ENCODE data around the gene PCBP1.
A peak's percentile ranks its signal among the peaks of the same experiment; 100 is the strongest.
"Not testable (repeated sequence)": the region's sequence is repeated elsewhere in the genome, so short reads cannot be mapped to it uniquely, and the experiment has no call there.

The PCBP1 gene

GRCh38 chr2:70123829-70124116 lies 36.5 kb downstream of the PCBP1 start:
- Mint-ChIP-seq H3K27ac (peak overlapping the region; percentile 100), H3K27me3 (ENCODE audit: low read depth) (peaks cover 3% of the 10 kb centered on the region), H3K9me3 (no peaks in the 10 kb centered on the region), H3K4me3 (peak overlapping the region; percentile 94), H3K4me1 (peaks cover 74% of the 10 kb centered on the region), H3K36me3 (ENCODE audit: low read depth) (no peaks in the 10 kb centered on the region)
- TF ChIP-seq CTCF (IDR thresholded peaks at IDR 0.05; ENCODE audit: unreplicated experiment in 3 of 3): no peak

- no peaks in the 10 kb centered on the region for H3K9me3 Mint-ChIP-seq
- peak overlapping the region; percentile 94 for H3K4me3 Mint-ChIP-seq
- H3K4me1 Mint-ChIP-seq: peaks cover 68% of the 10 kb centered on the region
- peaks cover 3% of the 10 kb centered on the region for H3K27me3 Mint-ChIP-seq (ENCODE audit: low read depth)
- H3K27ac Mint-ChIP-seq: peak overlapping the region; percentile 100
- H3K36me3 Mint-ChIP-seq (ENCODE audit: low read depth): no peaks in the 10 kb centered on the region
- TF ChIP-seq CTCF (IDR thresholded peaks at IDR 0.05; ENCODE audit: unreplicated experiment in 3 of 3): no peak
Measured at GRCh38 chr2:70124983-70125480, 37.8 kb downstream of the PCBP1 start.

GRCh38 chr2:70125498-70125898 lies 38.2 kb downstream of the PCBP1 start:
- Mint-ChIP-seq H3K27me3 (ENCODE audit: low read depth) (peaks cover 3% of the 10 kb centered on the region), H3K27ac (peak overlapping the region; percentile 100), H3K9me3 (no peaks in the 10 kb centered on the region), H3K4me1 (peaks cover 68% of the 10 kb centered on the region), H3K36me3 (ENCODE audit: low read depth) (no peaks in the 10 kb centered on the region), H3K4me3 (peak overlapping the region; percentile 94)
- TF ChIP-seq CTCF (IDR thresholded peaks at IDR 0.05; ENCODE audit: unreplicated experiment in 3 of 3): no peak

GRCh38 chr2:70126413-70126812 lies 39.1 kb downstream of the PCBP1 start:
- Mint-ChIP-seq H3K4me3 (peak overlapping the region; percentile 94), H3K27me3 (ENCODE audit: low read depth) (peaks cover 3% of the 10 kb centered on the region), H3K27ac (peak overlapping the region; percentile 100), H3K36me3 (ENCODE audit: low read depth) (no peaks in the 10 kb centered on the region), H3K4me1 (peaks cover 64% of the 10 kb centered on the region), H3K9me3 (no peaks in the 10 kb centered on the region)
- TF ChIP-seq CTCF (IDR thresholded peaks at IDR 0.05; ENCODE audit: unreplicated experiment in 3 of 3): no peak

GRCh38 chr2:70128005-70128404 lies 40.7 kb downstream of the PCBP1 start:
- peak overlapping the region; percentile 85 to 93 (median 90) for H3K27ac Mint-ChIP-seq
- H3K9me3 Mint-ChIP-seq: no peaks in the 10 kb centered on the region
- H3K4me3 Mint-ChIP-seq: peak overlapping the region in 2 of 3 experiments; percentile 21 to 62
- TF ChIP-seq CTCF (IDR thresholded peaks at IDR 0.05; ENCODE audit: unreplicated experiment in 3 of 3): no peak
- peaks cover 64% of the 10 kb centered on the region for H3K4me1 Mint-ChIP-seq
- H3K36me3 Mint-ChIP-seq (ENCODE audit: low read depth): no peaks in the 10 kb centered on the region
- peaks cover 3% of the 10 kb centered on the region for H3K27me3 Mint-ChIP-seq (ENCODE audit: low read depth)

GRCh38 chr2:70131344-70132143 lies 44.3 kb downstream of the PCBP1 start:
- Mint-ChIP-seq H3K4me3 (peak overlapping the region; percentile 2 to 52 (median 48)), H3K27ac (peak overlapping the region; percentile 99 to 100 (median 99)), H3K4me1 (peaks cover 59% of the 10 kb centered on the region)
- not testable (repeated sequence) for H3K9me3 Mint-ChIP-seq; H3K36me3 Mint-ChIP-seq (ENCODE audit: low read depth); H3K27me3 Mint-ChIP-seq (ENCODE audit: low read depth)

All from nephron (organoid).